SW 1271 (cell line): ENCODE data around the gene OR52L1.

Source experiments
- DNase-seq, 2 experiments: peaks; one replicate each; lab custom pipeline; 2025; lab: John Stamatoyannopoulos, UW

The OR52L1 gene

DNA sequence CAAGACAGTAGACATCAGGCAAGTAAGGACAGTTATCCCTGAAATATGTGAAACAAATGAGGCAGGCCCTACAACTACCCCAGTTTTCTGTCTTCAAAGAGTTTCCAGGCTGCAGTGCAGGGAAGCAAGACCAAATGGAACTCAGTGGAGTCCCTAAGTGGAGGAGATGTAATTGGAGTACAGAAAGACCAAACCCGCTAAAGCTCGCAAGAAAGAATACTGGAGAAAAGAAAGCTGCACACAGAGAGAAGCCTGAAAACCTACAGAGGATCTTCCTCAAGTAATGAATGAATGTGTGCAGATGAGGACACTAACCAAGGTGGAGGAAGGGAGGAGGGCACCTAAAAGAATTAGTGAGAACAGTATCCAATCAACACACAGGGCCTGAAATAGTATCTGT, 46.0 kb downstream of the OR52L1 start:
- no peak for DNase-seq

GRCh38 chr11:5938603-5938965, 48.2 kb downstream of the OR52L1 start:
- DNase-seq: no peak

DNA sequence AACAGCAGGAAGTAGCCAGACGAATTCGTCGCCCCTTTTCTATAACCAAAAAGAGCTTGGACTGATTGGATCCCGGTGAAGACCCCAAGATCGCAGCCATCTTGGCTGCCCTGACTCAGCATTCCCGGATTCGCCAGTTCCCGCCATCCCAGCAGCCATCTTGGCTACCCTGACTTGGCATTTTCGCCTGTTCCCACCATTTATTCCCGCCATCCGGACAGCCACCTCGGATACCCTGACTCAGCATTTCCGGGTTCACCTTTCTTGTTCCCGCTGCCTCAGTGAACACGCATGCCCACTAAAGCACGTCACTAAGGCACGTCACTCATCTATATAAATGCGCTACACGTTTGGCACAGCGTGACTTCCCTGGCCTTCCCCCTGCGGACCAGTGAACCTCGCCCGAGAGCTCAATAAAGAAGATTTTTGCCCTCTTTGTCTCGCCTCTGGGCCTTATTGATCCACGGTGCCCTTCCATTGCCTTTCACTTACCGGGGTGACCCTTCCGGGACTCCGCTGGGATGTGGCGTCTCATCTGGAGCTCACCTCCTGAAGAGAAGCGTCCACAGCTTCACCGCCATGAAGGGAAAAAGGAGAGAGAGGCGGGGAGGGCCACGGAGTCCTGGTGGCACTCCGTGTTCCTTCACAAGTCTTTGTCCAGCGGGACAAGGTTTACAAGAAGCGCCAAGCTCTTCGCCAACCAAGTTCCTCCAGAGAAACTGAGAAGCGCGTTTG, 48.8 kb downstream of the OR52L1 start:
- DNase-seq: no peak
